ENCODE results near the gene CBLB.
A peak's percentile ranks its signal among the peaks of the same experiment; 100 is the strongest.

The CBLB gene

DNA sequence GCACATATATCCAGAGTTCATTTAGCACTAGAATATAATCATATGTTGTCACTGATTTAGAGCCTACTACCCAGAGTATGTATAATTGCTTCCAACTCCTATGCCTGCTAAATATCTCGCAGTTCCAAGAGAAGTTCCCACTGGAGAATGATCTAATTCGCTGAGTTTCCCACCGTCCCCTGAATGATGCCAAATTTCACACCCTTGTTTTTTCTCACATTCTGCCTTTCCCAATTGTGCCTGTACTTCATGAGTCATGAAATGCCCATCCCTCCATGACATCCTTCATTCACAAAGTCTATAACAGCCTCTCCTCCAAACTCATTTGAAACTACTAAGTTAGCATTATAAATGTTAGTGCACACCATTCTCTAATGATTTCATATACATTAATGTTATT is 177.2 kb downstream of the CBLB start:
- Histone ChIP-seq H3K27me3 (ENCODE audit: insufficient read depth, low read depth, severe bottlenecking) (no peaks in the 10 kb centered on the region), H3K36me3 (peaks cover 6% of the 10 kb centered on the region; the same call in 1 of the 2 replicates), H3K4me3 (ENCODE audit: low read depth, low read length) (no peak overlapping the region), H3K9me3 (ENCODE audit: severe bottlenecking) (no peaks in the 10 kb centered on the region), H3K27ac (no peak overlapping the region)
- DNase-seq, result no peak
- TF ChIP-seq, protein P1, sequence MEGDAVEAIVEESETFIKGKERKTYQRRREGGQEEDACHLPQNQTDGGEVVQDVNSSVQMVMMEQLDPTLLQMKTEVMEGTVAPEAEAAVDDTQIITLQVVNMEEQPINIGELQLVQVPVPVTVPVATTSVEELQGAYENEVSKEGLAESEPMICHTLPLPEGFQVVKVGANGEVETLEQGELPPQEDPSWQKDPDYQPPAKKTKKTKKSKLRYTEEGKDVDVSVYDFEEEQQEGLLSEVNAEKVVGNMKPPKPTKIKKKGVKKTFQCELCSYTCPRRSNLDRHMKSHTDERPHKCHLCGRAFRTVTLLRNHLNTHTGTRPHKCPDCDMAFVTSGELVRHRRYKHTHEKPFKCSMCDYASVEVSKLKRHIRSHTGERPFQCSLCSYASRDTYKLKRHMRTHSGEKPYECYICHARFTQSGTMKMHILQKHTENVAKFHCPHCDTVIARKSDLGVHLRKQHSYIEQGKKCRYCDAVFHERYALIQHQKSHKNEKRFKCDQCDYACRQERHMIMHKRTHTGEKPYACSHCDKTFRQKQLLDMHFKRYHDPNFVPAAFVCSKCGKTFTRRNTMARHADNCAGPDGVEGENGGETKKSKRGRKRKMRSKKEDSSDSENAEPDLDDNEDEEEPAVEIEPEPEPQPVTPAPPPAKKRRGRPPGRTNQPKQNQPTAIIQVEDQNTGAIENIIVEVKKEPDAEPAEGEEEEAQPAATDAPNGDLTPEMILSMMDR (IDR thresholded peaks at IDR 0.05; ENCODE audit: low read depth, low read length), result no peak

DNA sequence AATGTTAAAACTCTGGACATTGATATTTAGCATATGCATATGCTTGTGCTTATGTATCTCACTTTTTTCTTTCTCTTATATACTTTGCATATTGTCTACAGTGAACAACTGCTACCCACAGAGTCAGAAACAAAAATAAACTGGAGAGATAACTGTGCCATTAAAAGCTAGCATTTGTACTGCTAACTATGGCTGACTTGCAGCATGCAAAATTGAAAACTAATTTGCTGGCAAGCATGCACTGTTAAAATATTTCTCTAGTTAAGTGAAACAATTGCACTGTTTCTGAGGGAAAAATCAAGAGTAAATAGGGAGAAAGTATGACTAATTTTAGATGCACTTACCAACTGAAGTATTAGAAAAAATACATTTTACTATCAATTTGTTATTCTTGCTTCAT is 177.8 kb downstream of the CBLB start:
- Histone ChIP-seq H3K36me3 (peaks cover 6% of the 10 kb centered on the region; the same call in 1 of the 2 replicates), H3K9me3 (ENCODE audit: severe bottlenecking) (no peaks in the 10 kb centered on the region), H3K4me3 (ENCODE audit: low read depth, low read length) (no peak overlapping the region), H3K27ac (no peak overlapping the region), H3K27me3 (ENCODE audit: insufficient read depth, low read depth, severe bottlenecking) (no peaks in the 10 kb centered on the region)
- TF ChIP-seq, protein P1 (IDR thresholded peaks at IDR 0.05; ENCODE audit: low read depth, low read length), result no peak
- DNase-seq, result no peak

DNA sequence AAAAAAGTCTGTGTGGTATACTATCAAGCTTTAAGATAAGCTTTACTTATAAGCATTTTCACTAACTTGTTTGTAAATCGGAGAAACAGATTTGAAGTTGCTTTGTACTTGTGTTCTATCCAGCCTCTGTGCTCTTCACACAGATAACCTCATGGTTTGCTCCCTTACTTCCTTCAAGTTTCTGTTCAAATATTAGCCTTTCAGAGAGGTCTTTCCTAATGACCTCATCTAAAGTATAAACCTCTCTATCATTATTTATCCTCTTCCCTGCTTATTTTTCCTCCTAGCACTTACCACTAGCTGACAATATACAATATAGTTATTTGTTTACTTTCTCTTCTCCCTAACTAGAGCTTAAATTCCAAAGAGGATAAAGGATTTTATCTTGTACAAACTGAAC is 180.0 kb downstream of the CBLB start:
- Histone ChIP-seq H3K4me3 (ENCODE audit: low read depth, low read length) (no peak overlapping the region), H3K9me3 (ENCODE audit: severe bottlenecking) (no peaks in the 10 kb centered on the region), H3K36me3 (peaks cover 6% of the 10 kb centered on the region; the same call in 1 of the 2 replicates), H3K27ac (no peak overlapping the region), H3K27me3 (ENCODE audit: insufficient read depth, low read depth, severe bottlenecking) (no peaks in the 10 kb centered on the region)
- TF ChIP-seq, protein P1 (IDR thresholded peaks at IDR 0.05; ENCODE audit: low read depth, low read length), result no peak
- no peak for DNase-seq

DNA sequence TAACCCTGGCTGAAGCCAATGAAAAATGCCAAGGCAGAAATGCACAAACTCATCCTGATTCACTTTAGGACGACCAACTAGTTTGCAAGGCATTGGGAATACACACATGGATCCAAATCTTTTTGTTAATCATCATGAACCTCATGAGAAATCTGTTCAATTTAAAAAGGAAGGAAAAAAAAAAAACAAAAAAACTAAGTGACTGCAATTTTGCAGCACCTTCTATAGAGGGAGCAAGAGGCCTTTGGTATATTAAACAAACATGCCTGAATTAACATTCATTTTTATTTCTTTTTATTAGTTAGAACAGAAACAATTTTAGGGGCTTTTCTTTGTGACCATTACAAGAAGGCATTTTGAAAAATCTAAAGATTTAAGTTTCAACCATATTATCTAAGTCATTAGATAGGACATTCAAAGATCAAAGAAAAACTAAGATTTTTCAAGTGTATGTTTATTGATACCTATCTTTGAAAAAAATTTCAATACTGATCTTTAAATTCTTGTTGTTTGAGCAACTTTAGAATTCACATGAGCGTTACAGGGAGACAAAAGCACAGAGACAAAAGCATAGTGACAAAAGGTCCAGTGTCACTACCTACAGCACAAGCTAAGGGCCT is 182.4 kb downstream of the CBLB start:
- TF ChIP-seq, protein P1 (IDR thresholded peaks at IDR 0.05; ENCODE audit: low read depth, low read length), result peak; percentile 35; the same call in 1 of the 2 replicates
- no peaks in the 10 kb centered on the region for H3K9me3 ChIP-seq (ENCODE audit: severe bottlenecking)
- H3K27ac ChIP-seq, result no peak overlapping the region
- H3K36me3 ChIP-seq, result peaks cover 2% of the 10 kb centered on the region; the same call in 1 of the 2 replicates
- H3K27me3 ChIP-seq (ENCODE audit: insufficient read depth, low read depth, severe bottlenecking), result no peaks in the 10 kb centered on the region
- DNase-seq, result no peak
- H3K4me3 ChIP-seq (ENCODE audit: low read depth, low read length), result no peak overlapping the region

DNA sequence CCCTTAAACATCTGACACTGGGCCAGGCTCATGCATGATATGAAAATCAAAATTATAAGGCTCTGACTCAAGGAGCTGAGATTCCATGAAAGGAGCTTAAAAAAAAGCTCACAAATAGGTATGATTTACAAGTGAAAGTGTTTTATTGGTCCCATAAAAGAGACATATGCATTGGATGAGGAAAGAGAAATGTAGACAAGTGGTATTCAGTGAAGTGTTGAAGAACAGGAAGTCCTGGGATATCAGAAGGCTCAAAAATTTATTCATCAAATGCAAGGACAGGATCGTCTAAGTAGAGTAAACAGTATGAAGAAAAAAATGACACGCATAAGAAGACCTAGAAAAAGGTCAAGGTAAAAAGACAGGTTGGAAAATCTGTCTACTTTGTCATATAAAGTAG is 188.9 kb downstream of the CBLB start:
- peaks cover 6% of the 10 kb centered on the region; the same call in 1 of the 2 replicates for H3K36me3 ChIP-seq
- no peak for DNase-seq
- H3K27me3 ChIP-seq (ENCODE audit: insufficient read depth, low read depth, severe bottlenecking), result no peaks in the 10 kb centered on the region
- no peak overlapping the region for H3K27ac ChIP-seq
- H3K4me3 ChIP-seq (ENCODE audit: low read depth, low read length), result no peak overlapping the region
- H3K9me3 ChIP-seq (ENCODE audit: severe bottlenecking), result no peaks in the 10 kb centered on the region
- TF ChIP-seq, protein P1 (IDR thresholded peaks at IDR 0.05; ENCODE audit: low read depth, low read length), result no peak

DNA sequence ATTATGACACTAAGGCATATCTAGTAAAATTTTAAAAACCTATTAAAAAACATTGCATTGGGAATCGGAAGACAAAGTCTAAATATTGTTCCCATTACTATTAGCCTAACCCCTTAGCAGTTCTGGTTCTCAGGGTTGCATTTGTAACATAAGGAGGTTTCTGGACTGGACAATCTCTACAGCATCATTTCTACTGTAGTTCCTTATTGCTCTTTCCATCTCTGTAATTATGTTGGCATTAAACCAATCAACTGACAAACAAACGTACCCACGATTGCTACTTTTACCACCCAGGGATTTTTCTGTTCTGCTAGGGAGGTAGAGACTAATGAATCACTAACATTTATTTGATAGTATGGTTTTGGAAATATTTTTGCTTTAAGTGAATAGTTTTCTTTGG is 190.8 kb downstream of the CBLB start:
- Histone ChIP-seq H3K9me3 (ENCODE audit: severe bottlenecking) (no peaks in the 10 kb centered on the region), H3K36me3 (peaks cover 8% of the 10 kb centered on the region; the same call in 1 of the 2 replicates), H3K4me3 (ENCODE audit: low read depth, low read length) (no peak overlapping the region), H3K27ac (no peak overlapping the region), H3K27me3 (ENCODE audit: insufficient read depth, low read depth, severe bottlenecking) (no peaks in the 10 kb centered on the region)
- DNase-seq, result no peak
- TF ChIP-seq, protein P1 (IDR thresholded peaks at IDR 0.05; ENCODE audit: low read depth, low read length), result no peak

Measured in WERI-Rb-1 (cell line).